Measurements from ENCODE around the gene NEBL.
"Not testable (repeated sequence)": the region's sequence is repeated elsewhere in the genome, so short reads cannot be mapped to it uniquely, and the experiment has no call there.

The NEBL gene

DNA sequence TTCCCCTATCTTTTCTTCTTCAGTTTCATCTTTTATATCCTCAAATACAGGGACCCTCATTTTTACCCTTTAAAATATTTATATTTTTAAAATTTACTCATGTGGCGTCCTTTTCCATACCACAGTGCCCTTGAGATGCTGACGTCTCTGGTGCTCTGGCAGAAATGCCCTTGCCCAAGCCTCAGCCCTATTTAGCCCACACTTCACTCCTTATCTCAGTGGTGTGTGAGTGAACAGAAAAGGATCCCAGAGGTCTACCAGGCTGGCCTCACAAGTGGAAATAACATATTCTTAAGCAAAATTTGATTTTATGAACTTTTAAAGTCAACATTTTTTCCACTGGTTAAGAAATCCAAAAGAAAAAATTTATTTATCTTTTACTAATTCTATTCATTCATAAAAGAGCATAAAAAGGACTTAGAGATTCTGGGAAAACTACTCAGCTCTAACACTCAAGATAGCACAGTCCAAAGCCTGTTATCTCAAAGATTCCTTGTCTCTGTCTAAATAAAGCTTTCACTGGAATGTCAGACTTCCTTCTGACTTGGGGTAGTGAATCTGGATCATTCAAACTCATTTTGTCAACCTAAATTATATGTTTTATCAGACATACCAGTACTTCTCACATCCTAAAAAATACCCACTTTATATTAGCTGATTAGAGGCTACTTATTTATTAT, at the start of gene NEBL:
TSS of gene NEBL (minus strand) at position 166 of the 680 bp plus-strand sequence. CDS start at position 60, 106 bp downstream.
- no peaks in the 10 kb centered on the region for H3K27me3 ChIP-seq (ENCODE audit: low read depth)
- no peak for DNase-seq (ENCODE audit: low spot score in 2 of 2)
- no peaks in the 10 kb centered on the region for H3K9me3 ChIP-seq
- no peaks in the 10 kb centered on the region for H3K36me3 ChIP-seq (replicated peaks)
- in situ Hi-C loops (cut with MboI; ENCODE audit: low sequenced_read_pairs): no loop called here
- no peak within 1 kb of the TSS for H3K4me3 ChIP-seq
- H3K4me1 ChIP-seq: no peaks in the 10 kb centered on the region

- no peaks in the 10 kb centered on the region for H3K4me1 ChIP-seq
- no peak for DNase-seq (ENCODE audit: low spot score in 2 of 2)
- H3K4me3 ChIP-seq: no peak overlapping the region
- in situ Hi-C loops (cut with MboI; ENCODE audit: low sequenced_read_pairs): no loop called here
- no peaks in the 10 kb centered on the region for H3K36me3 ChIP-seq (replicated peaks)
- H3K27me3 ChIP-seq (ENCODE audit: low read depth): no peaks in the 10 kb centered on the region
- H3K9me3 ChIP-seq: 0 out of 2 replicates have a peak, but pooled peaks cover 2% of the 10 kb centered on the region
Observed at GRCh38 chr10:20945546-20946332, 48.6 kb upstream of the NEBL start.

- in situ Hi-C loops (cut with MboI; ENCODE audit: low sequenced_read_pairs): no loop called here
Observed at GRCh38 chr10:20944789-20945502, 47.8 kb upstream of the NEBL start.

DNA sequence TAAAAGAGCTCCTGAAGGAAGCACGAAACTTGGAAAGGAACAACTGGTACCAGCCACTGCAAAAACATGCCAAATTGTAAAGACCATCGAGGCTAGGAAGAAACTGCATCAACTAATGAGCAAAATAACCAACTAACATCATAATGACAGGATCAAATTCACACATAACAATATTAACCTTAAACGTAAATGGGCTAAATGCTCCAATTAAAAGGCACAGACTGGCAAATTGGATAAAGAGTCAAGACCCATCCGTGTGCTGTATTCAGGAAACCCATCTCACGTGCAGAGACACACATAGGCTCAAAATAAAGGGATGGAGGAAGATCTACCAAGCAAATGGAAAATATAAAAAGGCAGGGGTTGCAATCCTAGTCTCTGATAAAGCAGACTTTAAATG, 42.3 kb upstream of the NEBL start:
- H3K4me1 ChIP-seq; H3K27me3 ChIP-seq (ENCODE audit: low read depth); H3K9me3 ChIP-seq; in situ Hi-C loops (cut with MboI; ENCODE audit: low sequenced_read_pairs); DNase-seq (ENCODE audit: low spot score in 2 of 2); H3K36me3 ChIP-seq (replicated peaks); H3K4me3 ChIP-seq: not testable (repeated sequence)

More at GRCh38 chr10:20944789-20945502, 47.8 kb upstream of the NEBL start:
- Histone ChIP-seq H3K4me3 (no peak overlapping the region), H3K27me3 (ENCODE audit: low read depth) (no peaks in the 10 kb centered on the region), H3K4me1 (no peaks in the 10 kb centered on the region), H3K36me3 (replicated peaks) (no peaks in the 10 kb centered on the region), H3K9me3 (no peaks in the 10 kb centered on the region)
- no peak for DNase-seq (ENCODE audit: low spot score in 2 of 2)

- no peak overlapping the region for H3K4me3 ChIP-seq
- H3K36me3 ChIP-seq (replicated peaks): no peaks in the 10 kb centered on the region
- in situ Hi-C loops (cut with MboI; ENCODE audit: low sequenced_read_pairs): no loop called here
- H3K27me3 ChIP-seq (ENCODE audit: low read depth): no peaks in the 10 kb centered on the region
- H3K4me1 ChIP-seq: no peaks in the 10 kb centered on the region
- DNase-seq (ENCODE audit: low spot score in 2 of 2): no peak
- H3K9me3 ChIP-seq: no peaks in the 10 kb centered on the region
Observed at GRCh38 chr10:20936396-20936795, 39.3 kb upstream of the NEBL start.

DNA sequence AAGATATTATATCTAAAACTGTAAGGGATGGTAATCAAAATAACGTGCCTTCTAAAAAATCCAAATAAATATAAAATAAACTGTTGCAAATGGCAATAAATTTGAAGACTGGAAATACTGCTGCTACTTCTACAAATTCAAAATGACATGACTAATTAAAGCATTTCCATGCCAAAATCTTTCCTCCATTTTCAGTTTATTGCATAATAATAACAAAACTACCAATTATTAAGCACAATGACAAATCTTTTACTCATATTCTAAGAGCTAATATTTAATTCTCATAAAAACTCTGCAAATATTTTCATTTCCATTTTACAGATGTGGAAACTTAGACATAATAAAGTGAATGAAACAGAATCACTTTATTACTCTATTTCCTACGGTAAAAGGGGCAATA, 38.8 kb upstream of the NEBL start:
- Histone ChIP-seq H3K4me1 (no peaks in the 10 kb centered on the region), H3K36me3 (replicated peaks) (no peaks in the 10 kb centered on the region), H3K9me3 (no peaks in the 10 kb centered on the region), H3K4me3 (no peak overlapping the region), H3K27me3 (ENCODE audit: low read depth) (no peaks in the 10 kb centered on the region)
- DNase-seq (ENCODE audit: low spot score in 2 of 2): no peak
- in situ Hi-C loops (cut with MboI; ENCODE audit: low sequenced_read_pairs): no loop called here

GRCh38 chr10:20935301-20935700, 38.2 kb upstream of the NEBL start:
- in situ Hi-C loops (cut with MboI; ENCODE audit: low sequenced_read_pairs): no loop called here
- Histone ChIP-seq H3K4me3 (no peak overlapping the region), H3K27me3 (ENCODE audit: low read depth) (no peaks in the 10 kb centered on the region), H3K9me3 (no peaks in the 10 kb centered on the region), H3K36me3 (replicated peaks) (no peaks in the 10 kb centered on the region), H3K4me1 (no peaks in the 10 kb centered on the region)
- no peak for DNase-seq (ENCODE audit: low spot score in 2 of 2)

DNA sequence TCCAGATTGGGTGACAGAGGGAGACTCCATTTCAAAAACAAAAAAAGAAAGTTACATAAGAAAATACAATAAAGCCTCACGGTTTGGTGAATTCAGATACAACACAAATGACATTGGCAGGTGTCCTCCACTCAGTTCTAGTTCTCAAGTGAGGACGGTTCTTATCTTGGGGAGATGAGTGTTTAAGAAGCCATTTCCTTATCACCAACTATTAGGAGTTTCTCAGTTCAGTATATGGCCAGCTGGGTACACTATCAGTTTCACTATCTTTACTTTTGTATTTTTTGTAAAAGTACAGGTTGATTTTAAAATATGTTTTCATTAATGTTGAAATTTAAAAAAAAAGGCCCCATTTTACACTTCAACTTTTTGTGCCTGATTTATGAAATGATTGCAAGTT, 36.6 kb upstream of the NEBL start:
- no peaks in the 10 kb centered on the region for H3K4me1 ChIP-seq
- no peaks in the 10 kb centered on the region for H3K36me3 ChIP-seq (replicated peaks)
- no peaks in the 10 kb centered on the region for H3K27me3 ChIP-seq (ENCODE audit: low read depth)
- in situ Hi-C loops (cut with MboI; ENCODE audit: low sequenced_read_pairs): no loop called here
- no peak for DNase-seq (ENCODE audit: low spot score in 2 of 2)
- H3K4me3 ChIP-seq: no peak overlapping the region
- no peaks in the 10 kb centered on the region for H3K9me3 ChIP-seq

DNA sequence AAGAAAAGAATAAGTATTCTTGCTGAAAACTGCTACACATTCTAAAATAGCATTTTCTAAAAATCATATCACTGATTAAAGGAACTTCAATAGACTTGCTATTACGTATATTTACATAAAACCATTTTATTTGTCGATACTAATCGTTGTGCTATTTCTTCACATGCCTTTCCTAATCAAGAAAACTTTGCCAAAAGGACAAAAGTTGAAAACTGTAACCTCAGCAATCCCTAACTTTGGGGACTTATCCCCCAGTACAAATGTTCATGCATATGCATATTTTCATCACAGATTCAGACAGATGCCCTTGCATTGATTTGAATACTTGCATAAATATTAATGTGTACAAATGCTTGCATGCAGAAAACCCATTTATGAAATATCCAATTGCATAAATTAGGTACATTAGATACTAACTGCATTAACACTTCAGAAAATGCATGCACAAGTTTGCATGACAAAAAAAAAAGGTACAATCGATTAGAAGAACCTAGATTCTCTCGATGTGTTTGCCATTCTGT, 35.6 kb upstream of the NEBL start:
- no peak for DNase-seq (ENCODE audit: low spot score in 2 of 2)

DNA sequence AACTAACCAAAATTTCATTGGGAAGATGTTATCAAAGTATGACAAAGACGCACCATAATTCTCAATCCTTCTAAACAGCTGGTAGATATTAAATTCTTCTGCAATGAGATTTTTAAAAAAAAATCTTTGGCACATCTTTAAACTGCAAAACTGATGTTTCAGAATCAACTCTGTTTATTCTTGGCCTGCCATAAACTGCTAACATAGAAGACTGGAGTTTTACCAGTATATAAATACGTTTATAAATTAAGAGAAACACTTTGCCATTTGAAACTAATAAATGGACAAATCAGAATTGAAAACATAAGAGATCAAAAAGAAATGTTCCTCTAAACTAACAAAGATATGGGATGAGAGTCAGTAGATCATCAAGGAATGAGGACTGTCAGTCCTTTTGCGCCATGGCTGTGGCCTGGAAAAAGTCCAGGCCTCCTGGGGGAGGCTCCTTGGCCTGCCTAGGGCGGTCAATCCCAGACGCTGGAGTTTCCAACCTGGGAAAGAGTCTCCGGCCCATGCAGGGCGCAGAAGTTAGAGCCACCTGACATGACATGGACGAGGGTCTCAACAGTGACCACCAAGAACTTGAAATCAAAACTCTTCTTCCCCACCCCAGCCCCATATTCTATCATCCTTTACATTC, 34.2 kb upstream of the NEBL start:
- H3K4me1 ChIP-seq: no peaks in the 10 kb centered on the region
- no peak for DNase-seq (ENCODE audit: low spot score in 2 of 2)
- H3K4me3 ChIP-seq: no peak overlapping the region
- in situ Hi-C loops (cut with MboI; ENCODE audit: low sequenced_read_pairs): no loop called here
- H3K36me3 ChIP-seq (replicated peaks): no peaks in the 10 kb centered on the region
- no peaks in the 10 kb centered on the region for H3K9me3 ChIP-seq
- H3K27me3 ChIP-seq (ENCODE audit: low read depth): no peaks in the 10 kb centered on the region

More for the DNA sequence above, 35.6 kb upstream of the NEBL start:
- H3K4me3 ChIP-seq: no peak overlapping the region
- H3K36me3 ChIP-seq (replicated peaks): no peaks in the 10 kb centered on the region
- H3K27me3 ChIP-seq (ENCODE audit: low read depth): no peaks in the 10 kb centered on the region
- no peaks in the 10 kb centered on the region for H3K4me1 ChIP-seq
- H3K9me3 ChIP-seq: no peaks in the 10 kb centered on the region
- in situ Hi-C loops (cut with MboI; ENCODE audit: low sequenced_read_pairs): no loop called here

DNA sequence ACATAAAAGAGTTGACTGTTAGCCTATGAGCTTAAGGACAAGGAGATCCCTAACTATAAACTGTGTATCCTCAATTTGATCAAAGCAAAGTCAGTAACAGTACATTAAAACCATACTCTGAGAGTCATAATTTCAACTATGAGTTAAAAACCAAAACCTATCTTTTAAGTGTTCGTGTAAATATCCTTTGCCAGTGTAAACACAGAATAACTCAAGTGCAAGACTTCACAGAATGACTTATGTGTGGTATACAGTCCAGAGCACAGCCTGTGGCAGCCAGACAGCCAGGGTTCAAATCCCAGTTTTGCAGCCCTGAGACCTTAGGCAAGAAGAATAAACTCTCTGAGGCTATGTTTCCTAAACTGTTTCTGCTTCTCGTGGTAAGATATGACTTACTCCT, 30.3 kb upstream of the NEBL start:
- no peaks in the 10 kb centered on the region for H3K36me3 ChIP-seq (replicated peaks)
- no peaks in the 10 kb centered on the region for H3K4me1 ChIP-seq
- no peaks in the 10 kb centered on the region for H3K27me3 ChIP-seq (ENCODE audit: low read depth)
- DNase-seq (ENCODE audit: low spot score in 2 of 2): no peak
- in situ Hi-C loops (cut with MboI; ENCODE audit: low sequenced_read_pairs): no loop called here
- H3K9me3 ChIP-seq: no peaks in the 10 kb centered on the region
- no peak overlapping the region for H3K4me3 ChIP-seq

DNA sequence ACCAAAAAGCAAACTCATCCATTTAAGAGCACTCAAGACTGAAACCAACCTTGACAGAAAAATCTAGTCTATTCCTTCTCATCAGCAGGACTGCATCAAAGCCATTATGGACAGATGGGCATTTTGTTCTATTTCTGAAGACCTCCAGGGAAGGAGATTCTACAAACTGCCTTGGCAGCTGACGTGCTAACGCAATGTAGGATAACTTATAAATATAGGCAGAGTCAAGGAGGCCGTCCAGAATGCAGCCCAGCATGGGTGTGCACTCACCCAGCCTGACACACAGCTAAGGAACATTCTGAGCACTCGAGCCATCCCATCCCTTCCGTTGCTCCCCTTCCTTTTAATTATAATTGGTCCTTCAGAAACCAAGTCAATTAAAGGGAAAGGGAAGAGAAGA, 25.3 kb upstream of the NEBL start:
- DNase-seq (ENCODE audit: low spot score in 2 of 2): no peak
- Histone ChIP-seq H3K4me3 (no peak overlapping the region), H3K9me3 (no peaks in the 10 kb centered on the region), H3K27me3 (ENCODE audit: low read depth) (no peaks in the 10 kb centered on the region), H3K36me3 (replicated peaks) (no peaks in the 10 kb centered on the region), H3K4me1 (no peaks in the 10 kb centered on the region)
- in situ Hi-C loops (cut with MboI; ENCODE audit: low sequenced_read_pairs): no loop called here

- DNase-seq (ENCODE audit: low spot score in 2 of 2): no peak
- in situ Hi-C loops (cut with MboI; ENCODE audit: low sequenced_read_pairs): no loop called here
- Histone ChIP-seq H3K36me3 (replicated peaks) (no peaks in the 10 kb centered on the region), H3K4me1 (no peaks in the 10 kb centered on the region), H3K9me3 (no peaks in the 10 kb centered on the region), H3K4me3 (no peak overlapping the region), H3K27me3 (ENCODE audit: low read depth) (no peaks in the 10 kb centered on the region)
Observed at GRCh38 chr10:20922033-20922432, 24.9 kb upstream of the NEBL start.
